GM18519 (cell line): Measurements from ENCODE around the gene OSBPL3.
A peak's percentile ranks its signal among the peaks of the same experiment; 100 is the strongest.

Experiments used
- ATAC-seq: cut with Tn5 transposase; IDR thresholded peaks from one replicate; pipeline ENCODE4 v1.9.1; 2021; ENCODE audit warnings: mild to moderate bottlenecking, moderate library complexity; ENCODE audit not compliant: unreplicated experiment, low FRiP score

The OSBPL3 gene

GRCh38 chr7:24902276-24902675, 77.7 kb downstream of the OSBPL3 start:
- ATAC-seq: no peak

DNA sequence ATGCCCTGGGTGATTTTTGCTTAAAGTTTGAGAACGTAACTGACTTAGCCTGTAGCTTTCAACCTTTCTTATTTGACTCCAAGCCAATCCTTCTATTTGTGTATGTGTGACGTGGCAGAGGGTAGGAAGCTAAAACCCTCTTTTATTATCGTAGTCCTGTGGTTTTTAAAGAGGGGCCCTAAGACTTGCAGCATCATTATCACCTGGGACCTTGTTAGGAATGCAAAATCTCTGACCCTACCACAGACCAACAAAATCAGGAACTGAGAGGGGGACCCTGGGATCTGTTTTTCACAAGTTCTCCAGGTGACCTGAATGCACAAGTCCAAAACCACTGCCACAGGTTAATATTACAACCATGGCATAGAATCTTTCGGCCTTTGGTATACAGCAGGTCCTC, 80.1 kb downstream of the OSBPL3 start:
- ATAC-seq: no peak

GRCh38 chr7:24899161-24899560, 80.8 kb downstream of the OSBPL3 start:
- ATAC-seq: no peak

DNA sequence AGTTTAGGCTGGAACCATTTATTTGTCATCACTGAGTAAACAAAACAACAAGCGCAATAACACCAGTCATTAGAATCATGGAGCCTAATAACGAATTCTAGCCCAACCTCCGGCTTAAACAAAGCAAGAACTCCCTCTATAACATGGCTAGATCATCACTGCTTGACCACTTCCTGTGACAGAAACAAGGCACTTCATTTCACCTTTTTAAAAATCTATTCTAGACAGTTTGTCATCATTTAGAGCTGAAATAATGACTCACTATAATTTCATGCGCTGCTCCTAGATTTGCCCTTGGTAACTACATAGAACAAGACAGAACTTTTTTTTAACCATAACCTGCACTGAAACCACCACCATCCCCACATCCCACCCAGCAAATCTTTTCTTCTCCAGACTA, 81.3 kb downstream of the OSBPL3 start:
- no peak for ATAC-seq

- ATAC-seq: peak; percentile 54
Observed at GRCh38 chr7:24896031-24896501, 83.9 kb downstream of the OSBPL3 start.

DNA sequence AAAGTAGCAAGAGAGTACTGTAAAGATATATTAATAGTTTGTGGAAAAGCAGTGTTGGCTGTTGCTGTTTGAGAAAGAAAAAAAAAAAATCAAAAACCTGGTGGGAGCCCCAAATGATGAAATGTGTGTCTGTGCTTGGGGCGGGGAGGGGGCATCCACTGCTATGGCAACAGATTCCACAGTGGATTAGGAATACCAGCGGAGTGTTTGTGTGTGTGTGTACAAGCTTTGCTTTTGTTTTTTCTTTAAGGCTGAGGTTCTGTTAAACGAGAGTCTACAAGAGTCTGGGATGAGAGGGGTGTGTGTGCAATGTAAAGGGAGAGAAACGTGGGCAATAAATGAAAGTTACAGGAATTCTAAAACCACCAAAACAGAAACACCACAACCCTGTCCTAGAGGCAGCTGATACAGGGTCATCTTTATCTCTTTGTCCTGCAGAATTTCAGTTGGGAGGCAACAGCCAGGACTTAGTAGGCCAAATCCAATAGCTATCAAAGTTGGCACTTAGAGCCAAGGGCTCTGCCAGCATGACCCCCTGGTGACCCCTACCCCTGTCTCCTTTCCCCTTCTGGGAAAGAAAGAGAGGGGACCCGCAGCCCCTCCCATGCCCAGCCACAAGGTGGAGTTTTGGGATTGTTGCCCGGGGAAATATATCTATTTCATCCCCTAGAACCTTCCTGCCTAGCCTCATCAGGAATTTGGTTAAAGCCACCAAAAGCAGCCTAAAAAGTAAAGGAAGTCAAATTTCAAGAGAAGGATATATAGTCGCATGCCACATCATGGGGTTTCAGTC, 85.4 kb downstream of the OSBPL3 start:
- ATAC-seq: no peak

GRCh38 chr7:24891311-24891735, 88.7 kb downstream of the OSBPL3 start:
- no peak for ATAC-seq

- ATAC-seq: no peak
Observed at GRCh38 chr7:24889611-24890010, 90.4 kb downstream of the OSBPL3 start.

DNA sequence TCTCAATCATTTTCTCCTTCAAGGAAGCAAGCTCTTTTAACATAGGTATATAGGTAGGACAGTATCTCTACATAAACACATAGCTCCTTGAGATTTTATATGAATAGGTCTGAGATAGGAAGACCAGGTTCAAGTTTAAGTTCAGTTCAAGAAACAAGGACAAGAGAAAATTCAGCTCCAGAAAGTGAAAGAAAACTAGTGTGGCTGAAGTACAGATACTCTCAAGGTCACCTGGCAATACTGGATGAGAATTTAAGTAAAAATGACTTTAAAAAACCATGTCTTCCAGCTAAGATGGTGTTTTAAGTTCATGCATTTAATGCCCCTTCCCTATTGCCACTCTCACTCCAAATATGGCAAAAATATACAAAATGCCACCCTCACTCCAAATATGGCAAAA, 91.3 kb downstream of the OSBPL3 start:
- no peak for ATAC-seq

DNA sequence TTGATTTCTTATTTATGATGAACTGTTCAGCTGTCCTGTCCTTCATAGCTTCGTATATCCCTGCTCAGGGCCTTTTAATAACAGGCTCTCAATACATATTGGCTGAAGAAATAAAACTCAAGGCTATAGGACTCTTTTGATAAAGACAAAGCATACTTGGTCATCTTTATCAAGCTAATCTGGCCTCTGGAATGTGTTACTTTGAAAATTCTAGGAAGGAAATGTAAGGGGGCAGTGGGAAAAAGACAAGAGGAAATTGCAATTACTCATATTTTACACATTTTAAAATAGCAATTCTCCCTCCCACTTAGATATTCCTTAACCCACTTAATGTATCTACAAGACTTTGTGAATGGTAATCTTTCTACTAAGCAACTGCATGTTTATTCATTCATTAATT, 94.3 kb downstream of the OSBPL3 start:
- ATAC-seq: no peak

GRCh38 chr7:24885305-24885704, 94.7 kb downstream of the OSBPL3 start:
- ATAC-seq: no peak

- ATAC-seq: no peak
Observed at GRCh38 chr7:24884401-24884800, 95.6 kb downstream of the OSBPL3 start.

DNA sequence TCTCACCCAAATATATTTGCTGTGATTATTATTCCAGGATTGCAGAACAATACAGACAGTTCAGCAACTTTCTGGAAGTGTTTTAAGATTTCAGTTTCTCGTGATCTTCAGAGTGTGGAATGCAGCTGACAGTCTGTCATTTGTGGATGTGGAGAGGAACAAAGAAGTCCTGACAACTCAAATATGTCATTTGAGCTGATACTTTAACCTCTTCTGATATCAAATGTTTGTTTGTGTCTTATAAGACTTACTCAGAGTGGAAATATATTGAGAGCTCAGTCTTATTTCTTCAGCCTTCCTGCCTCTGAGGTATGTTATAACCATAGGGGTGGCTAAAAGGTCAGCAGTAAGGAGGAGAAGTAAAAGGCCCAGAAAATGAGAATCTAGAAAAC, 96.4 kb downstream of the OSBPL3 start:
- ATAC-seq: no peak

- ATAC-seq: no peak
Observed at GRCh38 chr7:24882989-24883621, 96.9 kb downstream of the OSBPL3 start.

DNA sequence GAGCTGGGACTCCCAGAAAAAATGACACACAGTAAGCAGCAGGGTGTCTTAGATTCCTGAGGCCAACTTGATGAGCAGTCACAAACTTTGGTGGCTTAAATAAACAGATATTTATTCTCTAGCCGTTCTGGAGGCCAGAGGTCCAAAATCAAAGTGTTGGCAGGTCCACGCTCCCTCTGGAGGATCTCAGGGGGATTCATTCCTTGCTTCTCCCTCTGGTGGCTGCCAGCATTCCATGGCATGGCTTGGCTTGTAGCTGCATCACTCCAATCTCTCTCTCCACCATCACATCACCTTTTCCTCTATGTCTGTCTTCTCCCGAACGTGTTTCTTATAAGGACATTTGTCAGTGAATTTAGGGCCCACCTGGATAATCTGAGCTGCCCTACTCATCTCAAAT, 98.4 kb downstream of the OSBPL3 start:
- ATAC-seq: no peak

GRCh38 chr7:24880886-24881285, 99.1 kb downstream of the OSBPL3 start:
- no peak for ATAC-seq

DNA sequence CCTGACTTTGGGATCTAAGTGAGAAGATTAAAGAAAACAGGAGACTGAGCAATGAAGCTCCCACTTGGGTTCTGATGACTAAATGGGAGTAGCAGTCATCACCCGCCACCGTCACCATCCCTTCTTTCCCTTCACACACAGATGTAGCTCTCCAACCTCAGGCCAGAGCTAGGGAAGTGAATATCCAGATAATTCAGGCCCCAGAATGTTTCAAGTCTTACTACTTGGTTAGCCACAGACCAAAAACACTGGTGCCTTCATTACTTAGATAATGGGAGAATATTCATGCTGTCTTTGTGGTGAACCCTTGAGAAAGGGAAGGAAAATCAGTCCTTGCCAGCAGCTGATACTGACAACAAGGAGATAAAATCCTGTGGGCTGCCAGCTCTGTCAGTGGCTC, 100.7 kb downstream of the OSBPL3 start:
- ATAC-seq: no peak

DNA sequence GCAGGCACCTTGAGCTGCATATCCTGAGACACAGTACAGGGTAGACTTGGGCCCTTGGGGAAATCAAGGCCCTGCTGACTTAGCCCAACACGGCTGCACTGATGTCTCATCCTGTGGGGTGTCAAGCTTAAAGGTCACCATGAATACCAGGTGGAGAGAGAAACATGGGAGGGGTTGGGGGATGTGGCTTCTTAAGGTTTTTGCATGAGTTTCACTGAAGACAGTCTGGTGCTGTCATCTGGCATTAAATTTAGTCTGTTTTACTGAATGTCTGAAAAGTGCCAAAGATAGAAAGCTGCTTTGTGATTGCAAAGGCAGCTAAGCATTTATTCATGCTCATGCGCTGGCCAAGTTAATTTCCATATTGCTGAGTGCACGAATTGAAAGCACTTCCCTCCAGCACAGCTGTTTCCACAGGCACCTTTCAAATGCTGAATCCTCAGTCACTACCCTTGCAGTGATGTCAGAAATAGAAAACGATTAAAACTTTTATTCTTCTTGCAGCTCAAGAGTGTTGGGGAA, 102.1 kb downstream of the OSBPL3 start:
- peak; percentile 81 for ATAC-seq

DNA sequence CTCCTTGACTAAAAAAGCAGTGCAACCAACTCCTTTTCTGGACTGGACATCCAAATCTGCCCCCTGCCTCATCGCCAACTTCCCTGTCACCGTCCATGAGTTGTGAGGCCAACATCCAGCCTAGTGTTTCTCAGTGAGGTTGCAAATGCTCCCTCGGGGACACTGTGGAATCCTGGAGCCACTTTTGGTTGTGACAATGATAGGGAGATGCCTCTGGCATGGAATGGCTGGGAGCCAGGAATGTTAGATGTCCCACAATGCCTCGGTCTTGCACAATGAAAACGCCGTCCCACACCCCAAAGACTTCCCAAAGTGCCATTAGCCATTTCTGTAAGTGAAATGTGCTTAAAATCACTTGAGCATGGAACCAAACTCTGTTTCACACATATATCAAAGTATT, 105.2 kb downstream of the OSBPL3 start:
- ATAC-seq: no peak

DNA sequence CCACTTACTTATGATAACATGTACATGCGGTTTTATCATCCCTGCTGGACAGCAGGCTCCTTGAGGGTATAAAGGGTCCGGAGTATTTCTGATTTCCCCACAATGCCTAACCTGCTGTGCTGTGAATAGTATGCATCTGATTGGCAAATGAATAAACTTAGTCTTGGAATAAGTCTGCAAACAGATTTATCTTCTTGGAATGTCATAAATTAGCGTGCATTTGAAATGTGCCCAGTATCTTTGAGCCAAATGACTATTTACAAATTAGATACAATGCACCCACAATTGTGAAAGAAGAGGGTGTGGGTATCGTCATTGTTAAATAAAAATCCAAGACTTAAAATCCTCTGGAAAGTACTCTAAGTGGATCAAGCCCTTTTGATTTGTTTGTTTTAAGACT, 106.0 kb downstream of the OSBPL3 start:
- no peak for ATAC-seq

- no peak for ATAC-seq
Observed at GRCh38 chr7:24871770-24872169, 108.2 kb downstream of the OSBPL3 start.

- no peak for ATAC-seq
Observed at GRCh38 chr7:24870766-24871165, 109.2 kb downstream of the OSBPL3 start.
